Fibroblast of skin of scalp (primary cell): Measurements from ENCODE around the gene BLVRA.

Experiments used
- DNase-seq: peaks from one replicate; pipeline ENCODE4 v3.0.0-alpha.2; 2013

BLVRA gene

GRCh38 chr7:43750016-43750887 lies 8.2 kb upstream of the BLVRA start:
- DNase-seq, result no peak

DNA sequence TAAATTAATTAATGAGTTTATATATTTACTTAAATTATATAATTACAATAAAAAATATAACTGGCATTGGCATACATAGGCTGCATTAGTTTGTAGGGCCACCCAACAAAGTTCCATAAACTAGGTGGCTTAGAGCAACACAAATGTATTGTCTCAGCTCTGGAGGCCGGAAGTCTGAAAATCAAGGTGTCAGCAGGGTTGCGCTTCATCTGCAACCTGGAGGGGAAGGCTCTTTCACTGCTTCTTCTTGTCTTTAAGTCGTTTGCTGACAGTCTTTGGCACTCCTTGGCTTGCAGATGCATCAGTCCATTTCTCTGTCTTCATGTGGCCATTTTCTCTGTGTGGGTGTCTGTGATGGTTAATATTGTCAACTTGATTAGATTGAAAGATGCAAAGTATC lies 6.1 kb upstream of the BLVRA start:
- no peak for DNase-seq

- DNase-seq, result no peak
These were observed 5.1 kb upstream of the BLVRA start for GRCh38 chr7:43753271-43753810.

DNA sequence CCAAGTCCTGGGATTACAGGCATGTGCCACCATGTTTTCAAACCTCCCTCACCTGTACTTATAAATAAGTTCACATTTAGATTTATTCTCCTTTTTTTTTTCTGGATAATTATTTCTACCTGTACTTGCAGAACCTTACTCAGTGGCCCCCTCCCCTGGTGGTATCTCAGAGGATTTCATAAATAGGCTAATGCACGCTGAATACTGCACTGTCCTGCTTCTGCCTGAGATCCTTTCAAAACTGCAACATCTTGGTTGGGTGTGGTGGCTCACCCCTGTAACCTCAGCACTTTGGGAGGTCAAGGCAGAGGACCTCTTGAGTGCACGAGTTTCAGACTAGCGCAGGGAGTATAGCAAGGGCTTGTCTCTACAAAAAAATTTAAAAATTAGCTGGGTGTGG lies 4.6 kb upstream of the BLVRA start:
- no peak for DNase-seq

DNA sequence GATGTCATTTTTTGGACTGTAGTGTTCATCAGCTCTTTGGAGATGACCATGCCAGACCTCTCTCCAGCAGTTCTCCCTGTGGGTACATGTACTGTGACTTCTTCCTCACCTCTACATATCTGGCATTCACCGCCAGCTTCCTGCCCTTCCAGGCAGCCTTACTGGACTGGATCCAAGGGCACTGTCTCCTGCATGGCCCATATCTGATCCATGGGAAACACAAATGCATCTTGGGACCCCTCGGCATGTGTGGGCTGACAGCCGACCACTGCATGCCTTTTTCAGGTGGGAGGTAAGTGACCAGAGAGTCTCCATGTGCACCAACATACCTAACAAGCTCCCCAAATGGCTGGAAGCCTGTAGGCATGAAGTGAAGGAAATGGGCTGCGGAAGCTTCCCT lies 3.9 kb upstream of the BLVRA start:
- no peak for DNase-seq

DNA sequence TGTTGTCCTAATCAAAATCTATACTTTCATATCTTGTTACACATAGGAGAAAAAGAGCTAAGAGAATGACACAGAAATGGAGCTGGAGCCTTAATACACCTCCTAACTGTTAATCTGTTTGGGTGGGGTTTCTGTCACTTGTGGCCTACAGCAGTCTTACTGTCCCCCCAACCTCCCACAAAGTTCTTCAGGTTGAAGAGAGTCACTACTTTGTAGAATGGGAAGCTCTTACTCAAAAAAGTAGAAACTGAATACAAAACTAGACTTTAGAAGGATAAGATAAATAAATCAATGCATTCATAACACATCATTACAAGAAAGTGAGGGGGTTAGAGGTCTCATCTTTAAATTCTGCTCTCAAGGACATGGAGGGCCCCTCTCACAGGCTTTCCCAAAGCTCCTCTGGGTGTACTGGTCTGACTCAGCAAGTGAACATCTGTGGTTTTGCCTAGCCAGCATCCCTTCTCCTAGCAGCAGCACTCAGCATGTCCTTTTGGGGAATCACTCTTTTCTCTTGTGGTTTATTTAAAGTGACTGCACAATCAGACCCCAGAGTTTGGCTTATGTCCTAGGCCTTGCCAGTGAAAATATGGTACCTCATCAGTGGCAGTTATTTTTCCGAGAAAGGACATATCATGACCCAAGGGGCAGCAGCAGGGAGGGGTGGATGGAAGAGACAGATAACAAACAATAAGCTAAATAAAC lies 2.0 kb upstream of the BLVRA start:
- peak; percentile 89 for DNase-seq

DNA sequence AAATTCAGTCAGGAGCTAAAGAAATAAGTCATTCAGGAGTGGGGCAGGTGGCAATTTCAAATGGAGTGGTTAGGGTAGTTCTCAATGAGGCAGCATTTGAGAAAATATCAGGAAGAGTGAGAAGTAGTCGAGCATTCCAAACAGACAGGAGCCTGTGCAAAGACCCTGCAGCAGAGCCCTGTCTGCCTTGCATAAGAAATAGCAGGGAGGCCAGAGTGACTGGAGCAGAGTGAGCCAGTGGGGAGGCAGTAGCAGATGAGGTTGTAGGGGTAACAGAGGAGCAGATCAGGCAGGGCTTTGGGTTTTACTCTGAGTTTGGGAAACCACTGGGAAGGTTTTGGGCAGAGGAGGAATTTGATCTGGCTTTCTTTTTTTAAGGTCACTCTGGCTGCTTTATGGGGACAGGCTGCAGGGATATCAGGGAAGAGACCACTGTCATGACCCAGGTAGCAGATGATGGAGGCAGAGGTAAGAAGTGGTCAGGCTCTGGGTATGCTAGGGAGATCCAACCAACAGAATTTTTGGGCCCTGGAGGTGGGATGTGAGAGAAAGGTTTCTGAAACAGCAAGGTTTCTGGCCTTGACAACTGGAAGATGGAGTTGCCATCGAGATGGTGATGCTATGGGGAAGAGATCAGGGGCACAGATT lies 1.3 kb upstream of the BLVRA start:
- no peak for DNase-seq

GRCh38 chr7:43758822-43759683 lies 573 bp downstream of the BLVRA start:
- peak; percentile 50 for DNase-seq

DNA sequence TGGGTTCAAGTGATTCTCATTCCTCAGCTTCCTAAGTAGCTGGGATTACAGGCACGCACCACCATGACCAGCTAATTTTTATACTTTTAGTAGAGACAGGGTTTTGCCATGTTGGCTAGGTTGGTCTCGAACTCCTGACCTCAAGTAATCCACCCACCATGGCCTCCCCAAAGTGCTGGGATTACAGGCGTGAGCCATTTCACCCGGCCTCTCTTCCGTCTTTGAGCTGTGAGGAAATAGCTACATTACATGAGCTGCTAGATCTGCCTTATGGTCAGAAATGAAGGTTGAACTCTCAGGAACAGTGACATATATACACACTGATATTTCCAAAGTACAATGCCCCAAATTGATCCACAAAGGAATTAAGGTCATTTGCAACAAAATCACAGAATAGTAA lies 2.4 kb downstream of the BLVRA start:
- no peak for DNase-seq

GRCh38 chr7:43761382-43761781 lies 2.9 kb downstream of the BLVRA start:
- no peak for DNase-seq

- DNase-seq, result no peak
These were observed 3.6 kb downstream of the BLVRA start for GRCh38 chr7:43761938-43762692.

GRCh38 chr7:43763183-43763582 lies 4.7 kb downstream of the BLVRA start:
- no peak for DNase-seq

DNA sequence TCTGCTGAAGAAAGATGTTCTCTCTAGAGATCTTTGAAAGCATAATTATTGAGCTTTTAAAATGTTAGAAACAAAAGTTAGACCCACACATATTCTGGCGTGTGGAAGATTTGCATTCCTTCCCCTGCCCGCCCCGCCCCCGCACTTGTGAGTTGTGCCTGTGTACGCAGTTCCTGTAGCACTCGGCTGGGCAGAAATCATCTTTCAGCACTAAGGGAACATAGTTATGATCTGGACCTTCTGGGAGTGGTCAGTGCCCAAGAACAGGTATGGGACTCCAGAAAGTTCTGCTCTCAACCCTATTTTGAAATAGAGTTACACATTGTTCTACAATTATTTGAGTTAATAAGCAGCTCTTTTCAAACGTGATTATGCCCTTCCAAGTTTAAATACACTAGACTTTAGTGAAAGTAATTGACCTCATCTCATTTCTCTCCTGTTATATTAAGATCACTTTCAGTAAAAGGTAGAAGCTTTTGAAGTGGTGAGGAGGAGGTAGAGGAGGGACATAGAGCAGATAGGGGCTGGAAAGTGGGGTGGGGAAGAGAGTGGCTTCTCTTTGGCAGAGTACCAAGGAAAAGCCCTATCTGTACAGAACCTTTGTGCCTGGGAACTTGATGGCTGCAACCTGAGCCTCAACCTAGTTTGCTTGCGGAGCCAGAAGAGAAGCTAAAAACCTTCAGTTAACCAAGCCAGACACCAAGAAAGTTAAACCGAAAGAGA lies 5.7 kb downstream of the BLVRA start:
- no peak for DNase-seq

- DNase-seq, result no peak
These were observed 6.5 kb downstream of the BLVRA start for GRCh38 chr7:43764807-43765491.

DNA sequence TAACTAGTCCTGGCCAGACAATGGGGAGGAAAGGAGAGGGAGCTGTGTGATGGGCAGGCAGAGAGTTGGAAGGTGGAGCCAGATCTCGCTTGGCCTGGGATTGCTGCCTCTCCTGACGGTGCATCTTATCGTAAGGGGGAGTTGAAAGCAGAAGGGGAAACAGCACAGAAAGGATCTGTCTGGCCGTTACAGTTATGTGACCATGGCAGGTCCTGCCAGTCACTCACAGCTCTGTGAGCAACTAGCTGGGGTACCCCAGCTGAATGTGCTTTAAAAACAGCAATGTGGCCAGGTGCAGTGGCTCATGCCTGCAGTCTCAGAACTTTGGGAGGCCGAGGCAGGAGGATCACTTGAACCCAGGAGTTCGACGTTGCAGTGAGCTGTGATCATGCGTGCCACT lies 8.1 kb downstream of the BLVRA start:
- no peak for DNase-seq

DNA sequence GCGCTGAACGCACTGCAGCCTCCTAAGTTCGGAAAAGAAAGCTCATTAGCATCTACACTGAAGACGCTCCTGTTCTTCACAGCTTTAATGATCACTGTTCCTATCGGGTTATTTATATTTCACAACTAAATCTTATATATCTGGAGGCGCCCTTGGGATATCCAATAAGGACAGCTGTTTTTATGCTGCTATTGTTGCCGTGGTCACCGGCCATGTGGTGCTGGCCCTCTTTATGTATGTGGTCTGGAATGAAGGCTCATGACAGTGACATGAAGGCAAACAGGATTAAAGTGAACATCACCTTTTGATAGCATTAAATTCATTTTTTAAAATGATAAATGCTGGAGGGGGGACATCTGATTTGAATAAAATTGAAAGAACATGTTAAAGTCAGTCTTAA lies 8.8 kb downstream of the BLVRA start:
- DNase-seq, result no peak

- DNase-seq, result no peak
These were observed 9.9 kb downstream of the BLVRA start for GRCh38 chr7:43768201-43768886.

DNA sequence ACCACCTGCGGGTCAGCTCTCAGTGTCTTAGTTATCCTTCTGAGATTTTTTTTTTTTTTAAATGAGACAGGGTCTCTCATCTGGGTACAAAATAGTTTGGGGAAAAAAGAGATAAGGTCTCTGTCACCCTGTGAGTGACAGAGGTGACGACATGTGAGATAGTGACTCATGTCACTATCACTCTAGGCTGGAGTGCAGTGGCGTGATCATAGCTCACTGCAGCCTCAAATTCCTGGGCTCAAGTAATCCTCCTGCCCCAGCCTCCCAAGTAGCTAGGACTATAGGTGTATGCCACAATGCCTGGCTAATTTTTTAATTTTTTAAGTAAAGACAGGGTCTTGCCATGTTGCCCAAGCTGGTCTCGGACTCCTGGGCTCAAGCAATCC lies 10.4 kb downstream of the BLVRA start:
- no peak for DNase-seq

DNA sequence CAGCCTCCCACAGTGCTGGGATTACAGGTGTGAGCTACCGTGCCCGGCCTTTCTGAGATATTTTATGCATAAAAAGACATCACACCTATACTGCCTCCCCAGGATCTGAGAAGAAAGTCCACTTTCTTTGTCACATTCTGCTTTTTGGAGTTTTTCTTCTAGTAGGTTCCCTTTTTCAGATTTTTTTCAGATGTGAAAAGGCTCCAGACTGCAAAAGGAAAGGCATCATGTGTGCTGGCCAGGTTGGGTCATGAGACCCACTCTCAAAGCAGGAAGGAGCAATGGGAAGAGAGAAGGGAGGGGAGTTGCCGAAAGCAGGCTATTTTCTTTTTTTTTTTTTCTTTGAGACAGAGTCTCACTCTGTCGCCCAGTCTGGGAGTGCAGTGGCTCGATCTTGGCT lies 10.8 kb downstream of the BLVRA start:
- no peak for DNase-seq
